Mucosa of stomach (tissue), 1 donor: ENCODE data around the gene SLC26A1.
"Not testable (repeated sequence)": the region's sequence is repeated elsewhere in the genome, so short reads cannot be mapped to it uniquely, and the experiment has no call there.

Source experiments
- H3K27me3 ChIP-seq: one replicate; pipeline ENCODE4 v1.7.0; 2013; ENCODE audit warnings: mild to moderate bottlenecking, low read length; ENCODE audit not compliant: control insufficient read depth, insufficient read depth
- H3K36me3 ChIP-seq: one replicate; pipeline ENCODE4 v1.7.0; 2013; ENCODE audit warnings: low read length; ENCODE audit not compliant: control insufficient read depth, insufficient read depth
- H3K4me1 ChIP-seq: one replicate; pipeline ENCODE4 v1.7.0; 2013; ENCODE audit warnings: mild to moderate bottlenecking, low read length; ENCODE audit not compliant: control insufficient read depth, insufficient read depth
- H3K4me3 ChIP-seq: one replicate; pipeline ENCODE4 v1.7.0; 2013; ENCODE audit warnings: low read length
- H3K9ac ChIP-seq: one replicate; pipeline ENCODE4 v1.7.0; 2013; ENCODE audit warnings: mild to moderate bottlenecking, low read length, moderate library complexity
- H3K9me3 ChIP-seq: one replicate; pipeline ENCODE4 v1.7.0; 2013; ENCODE audit warnings: mild to moderate bottlenecking, low read length, moderate library complexity; ENCODE audit not compliant: control insufficient read depth
- donor health status: Pancreatic carcinoma.

The SLC26A1 gene

DNA sequence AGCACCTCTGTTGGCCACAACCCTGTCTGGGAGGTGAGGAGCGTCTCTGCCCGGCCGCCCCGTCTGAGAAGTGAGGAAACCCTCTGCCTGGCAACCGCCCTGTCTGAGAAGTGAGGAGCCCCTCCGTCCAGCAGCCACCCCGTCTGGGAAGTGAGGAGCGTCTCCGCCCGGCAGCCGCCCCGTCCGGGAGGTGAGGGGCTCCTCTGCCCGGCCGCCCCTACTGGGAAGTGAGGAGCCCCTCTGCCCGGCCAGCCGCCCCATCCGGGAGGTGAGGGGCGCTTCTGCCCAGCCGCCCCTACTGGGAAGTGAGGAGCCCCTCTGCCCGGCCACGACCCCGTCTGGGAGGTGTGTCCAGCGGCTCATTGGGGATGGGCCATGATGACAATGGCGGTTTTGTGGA lies 17.2 kb downstream of the SLC26A1 start:
- not testable (repeated sequence) for H3K4me3 ChIP-seq, H3K27me3 ChIP-seq, H3K9me3 ChIP-seq, H3K36me3 ChIP-seq, H3K9ac ChIP-seq
- peaks cover 14% of the 10 kb centered on the region for H3K4me1 ChIP-seq

- Histone ChIP-seq H3K27me3 (no peaks in the 10 kb centered on the region), H3K4me3 (no peak overlapping the region), H3K9ac (no peak overlapping the region), H3K9me3 (no peaks in the 10 kb centered on the region), H3K4me1 (peaks cover 26% of the 10 kb centered on the region), H3K36me3 (no peaks in the 10 kb centered on the region)
Observed at GRCh38 chr4:974668-975067, 18.5 kb downstream of the SLC26A1 start.

DNA sequence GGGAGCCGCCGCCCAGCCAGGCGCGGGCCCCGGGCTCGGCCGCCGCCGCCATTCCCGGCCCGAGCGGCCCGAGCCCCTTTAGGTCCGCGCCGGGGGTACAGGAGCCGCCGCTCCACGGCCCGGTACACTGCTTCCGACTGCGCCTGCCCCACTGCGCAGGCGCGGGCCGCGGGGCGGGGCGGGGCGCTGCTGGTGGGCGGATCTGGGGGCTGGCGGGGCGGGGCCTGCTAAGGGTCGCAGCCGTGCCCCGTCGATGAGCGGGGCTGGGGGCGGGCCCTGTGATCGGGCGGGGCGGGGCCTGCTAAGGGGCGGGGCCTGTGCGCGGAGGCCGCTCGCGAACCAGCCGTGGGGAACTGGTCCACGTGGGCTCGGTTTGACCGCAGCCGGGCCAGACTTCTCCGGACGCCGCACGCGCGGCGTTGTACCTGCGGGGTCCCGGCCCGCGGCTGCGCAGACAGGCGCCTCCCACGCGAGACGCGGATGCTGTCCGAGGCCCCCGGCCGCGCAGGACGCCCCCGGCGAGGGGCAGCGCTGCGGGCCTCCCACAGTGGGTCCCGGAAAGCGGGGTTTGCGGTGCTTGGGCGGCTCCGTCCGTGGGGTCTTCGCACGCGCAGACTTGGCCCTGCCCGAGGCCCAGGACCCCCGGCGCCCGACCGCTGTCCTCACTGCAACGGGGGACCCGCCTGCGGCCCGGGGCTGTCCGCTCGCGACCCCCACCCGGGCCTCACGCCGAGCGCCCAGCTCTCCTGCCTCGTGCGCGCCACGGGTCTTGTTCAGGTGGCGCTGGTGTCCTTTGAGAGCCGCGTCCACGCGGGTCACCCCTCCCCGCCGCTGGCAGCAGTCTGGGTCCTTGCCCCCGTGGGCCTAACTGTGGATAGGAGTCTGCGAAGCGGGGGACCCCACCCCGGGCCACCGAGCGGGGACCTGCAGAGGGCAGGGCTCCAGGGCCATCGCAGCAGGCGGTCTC lies 19.5 kb downstream of the SLC26A1 start, which contains the start of gene DGKQ:
TSS of gene DGKQ (minus strand) at position 139 of the 967 bp plus-strand sequence. CDS start at position 52, 87 bp downstream.
- Histone ChIP-seq H3K9ac (peak within 1 kb of the TSS; percentile 64), H3K4me3 (peak within 1 kb of the TSS; percentile 46), H3K27me3 (no peaks in the 10 kb centered on the region), H3K36me3 (no peaks in the 10 kb centered on the region), H3K9me3 (no peaks in the 10 kb centered on the region), H3K4me1 (peaks cover 33% of the 10 kb centered on the region)

DNA sequence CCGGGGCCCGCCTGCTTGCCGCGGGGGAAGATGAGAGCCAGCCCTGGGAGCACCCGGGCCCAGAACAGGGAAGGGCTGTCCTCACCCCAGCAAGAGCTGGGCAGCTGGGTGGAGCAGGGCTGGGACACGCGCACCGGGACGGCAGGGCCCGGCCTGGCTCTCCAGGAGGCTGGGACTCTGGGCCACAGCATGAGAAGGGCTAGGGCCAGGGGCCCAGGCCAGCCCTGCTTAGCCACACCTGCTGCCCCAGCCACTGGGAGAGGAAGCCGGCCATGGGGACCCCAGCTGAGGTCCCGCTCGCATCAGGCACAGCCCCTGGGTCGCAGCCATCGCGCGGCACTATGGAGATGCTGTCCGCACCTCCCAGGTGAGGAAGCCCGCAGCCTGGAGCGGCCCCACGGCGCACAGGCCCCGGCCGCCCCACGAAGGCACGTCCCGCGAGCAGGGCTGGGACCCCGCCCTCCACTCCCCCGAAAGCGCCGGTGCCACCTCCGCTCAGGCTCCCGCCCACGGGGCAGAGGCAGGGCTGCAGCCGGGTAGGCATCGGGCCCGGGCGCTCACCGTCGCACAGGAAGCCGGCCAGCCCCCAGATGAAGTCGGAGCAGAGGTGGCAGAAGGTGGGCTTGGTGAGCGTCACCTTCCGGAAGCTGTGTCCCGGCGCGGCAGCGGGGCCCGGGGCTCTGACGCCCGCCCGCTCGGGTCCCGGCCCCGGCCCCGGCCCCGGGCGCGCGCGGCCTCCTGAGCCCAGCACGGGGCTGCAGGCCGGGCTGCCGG lies 20.4 kb downstream of the SLC26A1 start:
- Histone ChIP-seq H3K4me3 (peak overlapping the region; percentile 46), H3K9me3 (no peaks in the 10 kb centered on the region), H3K36me3 (no peaks in the 10 kb centered on the region), H3K4me1 (peaks cover 38% of the 10 kb centered on the region), H3K9ac (peak overlapping the region; percentile 64), H3K27me3 (no peaks in the 10 kb centered on the region)

DNA sequence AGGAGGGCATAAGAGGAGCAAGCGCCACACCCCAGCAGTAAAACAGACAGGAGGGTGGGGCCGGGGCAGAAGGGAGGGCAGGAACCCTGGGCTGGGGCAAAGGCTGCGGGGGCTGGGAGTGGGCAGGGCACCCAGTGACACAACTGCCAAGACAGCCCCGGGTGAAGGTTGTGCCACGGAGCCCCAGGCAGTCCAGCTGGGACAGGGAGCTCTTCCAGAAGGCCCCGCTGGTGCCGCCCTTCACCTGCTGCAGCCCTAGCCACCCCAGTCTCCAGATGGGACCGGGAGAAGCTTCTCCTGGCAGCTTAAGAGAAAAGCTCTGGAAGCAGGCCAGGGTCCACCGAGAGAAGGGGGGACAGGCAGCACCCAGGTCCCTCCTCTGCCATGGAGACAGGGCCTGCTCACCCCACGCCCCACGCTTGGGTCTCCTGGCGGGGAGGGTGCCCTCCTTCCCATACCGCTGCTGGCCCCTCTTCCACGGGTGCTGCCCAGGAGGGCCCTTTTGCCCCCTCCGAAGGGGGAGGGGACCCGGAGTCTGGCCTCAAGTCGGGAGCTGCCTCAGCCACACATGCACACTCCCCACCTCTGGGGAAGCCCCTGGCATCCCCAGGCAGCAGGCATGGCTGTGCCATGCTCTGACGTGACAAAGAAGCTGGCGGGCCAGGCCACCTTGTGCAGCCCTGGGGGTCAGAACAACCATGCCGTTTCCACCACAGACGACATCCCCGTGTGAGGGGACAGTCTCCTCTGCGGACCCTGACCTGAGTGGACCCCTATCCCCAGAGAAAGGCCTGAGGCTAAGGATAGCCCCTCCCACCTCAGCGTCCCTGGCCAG lies 21.3 kb downstream of the SLC26A1 start:
- peak overlapping the region; percentile 46 for H3K4me3 ChIP-seq
- no peaks in the 10 kb centered on the region for H3K36me3 ChIP-seq
- peak overlapping the region; percentile 64 for H3K9ac ChIP-seq

DNA sequence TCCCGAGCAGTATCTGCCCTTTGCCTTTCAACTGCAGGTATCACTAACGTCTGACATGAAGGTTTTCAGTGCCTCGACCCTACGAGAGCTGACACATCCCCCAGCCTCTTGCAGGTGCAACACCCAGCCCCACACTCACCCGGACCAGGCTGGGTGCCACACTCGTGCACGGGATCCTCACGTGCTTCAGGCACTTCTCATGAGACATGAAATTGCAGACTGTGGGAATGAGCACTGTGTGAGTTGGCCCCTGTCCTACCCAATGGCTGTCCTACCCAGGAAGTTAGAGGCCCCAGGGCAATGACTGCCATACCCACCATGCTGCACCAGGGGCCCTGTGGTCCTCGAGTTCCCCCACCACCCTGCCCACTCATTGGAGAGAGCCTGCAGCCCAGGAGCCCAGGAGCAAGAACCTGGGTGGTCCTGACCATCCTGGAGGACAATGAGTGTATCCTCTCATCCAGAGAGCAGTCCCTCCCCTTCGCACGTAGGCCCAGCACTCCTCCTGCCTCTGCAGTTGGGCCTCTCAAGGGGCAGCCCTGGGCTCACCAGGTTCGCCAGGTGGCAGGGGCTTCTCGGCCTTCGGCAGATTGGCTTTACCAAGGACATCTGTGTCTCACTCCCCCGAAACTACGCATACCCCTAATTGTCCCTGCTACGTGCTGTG lies 22.2 kb downstream of the SLC26A1 start:
- Histone ChIP-seq H3K4me3 (no peak overlapping the region), H3K4me1 (peaks cover 38% of the 10 kb centered on the region), H3K9me3 (no peaks in the 10 kb centered on the region), H3K27me3 (no peaks in the 10 kb centered on the region), H3K9ac (no peak overlapping the region), H3K36me3 (no peaks in the 10 kb centered on the region)

More for the DNA sequence above, 21.3 kb downstream of the SLC26A1 start:
- no peaks in the 10 kb centered on the region for H3K9me3 ChIP-seq
- H3K4me1 ChIP-seq: peaks cover 38% of the 10 kb centered on the region
- H3K27me3 ChIP-seq: no peaks in the 10 kb centered on the region

DNA sequence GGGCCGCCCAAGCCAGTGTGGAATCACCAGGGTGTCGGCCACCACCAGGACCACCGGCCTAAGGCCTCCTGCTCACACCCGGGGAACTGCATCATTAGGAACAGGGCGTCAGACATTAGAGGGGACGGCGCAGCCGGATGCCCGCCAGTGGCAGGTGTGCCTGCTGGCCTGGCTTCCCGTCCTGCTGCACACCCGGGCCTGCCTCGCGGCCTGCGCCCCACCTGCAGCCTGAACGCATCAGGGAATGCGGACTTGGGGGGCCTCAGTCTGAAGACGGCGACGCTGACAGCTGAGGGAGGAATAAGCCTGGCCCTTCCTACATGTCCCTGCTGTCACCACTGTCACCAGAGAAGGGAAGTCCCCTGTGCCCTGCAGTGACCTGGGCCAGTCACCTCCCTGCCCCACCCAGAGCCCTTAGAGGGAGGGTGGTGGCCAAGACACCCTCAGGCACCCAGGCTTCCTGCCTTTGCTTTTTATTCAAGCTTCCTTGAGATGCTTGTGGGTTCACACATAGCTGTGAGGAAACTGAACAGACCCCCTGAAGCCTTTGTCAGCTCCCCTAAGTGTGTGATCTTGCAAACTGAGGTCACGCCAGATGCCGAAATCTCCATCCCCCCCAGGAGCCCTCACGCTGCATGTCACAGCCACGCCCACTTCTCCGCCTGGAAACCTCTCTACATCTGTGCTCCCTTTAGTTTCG lies 23.0 kb downstream of the SLC26A1 start:
- H3K9ac ChIP-seq: no peak overlapping the region
- no peaks in the 10 kb centered on the region for H3K27me3 ChIP-seq
- H3K9me3 ChIP-seq: no peaks in the 10 kb centered on the region
- no peaks in the 10 kb centered on the region for H3K36me3 ChIP-seq
- peaks cover 38% of the 10 kb centered on the region for H3K4me1 ChIP-seq
- H3K4me3 ChIP-seq: no peak overlapping the region

- Histone ChIP-seq H3K36me3 (no peaks in the 10 kb centered on the region), H3K27me3 (no peaks in the 10 kb centered on the region), H3K4me3 (no peak overlapping the region), H3K4me1 (peaks cover 38% of the 10 kb centered on the region), H3K9ac (no peak overlapping the region), H3K9me3 (no peaks in the 10 kb centered on the region)
Observed at GRCh38 chr4:968621-969394, 24.4 kb downstream of the SLC26A1 start.

- Histone ChIP-seq H3K27me3 (no peaks in the 10 kb centered on the region), H3K9ac (no peak overlapping the region), H3K4me3 (no peak overlapping the region), H3K4me1 (peaks cover 44% of the 10 kb centered on the region), H3K36me3 (no peaks in the 10 kb centered on the region), H3K9me3 (no peaks in the 10 kb centered on the region)
Observed at GRCh38 chr4:968221-968620, 25.0 kb downstream of the SLC26A1 start.
